Stimulated activated CD8-positive, alpha-beta memory T cell treated with anti-CD3 and anti-CD28 coated beads, Interleukin-12 subunit alpha, Interleukin-12 subunit beta, amount 100 ng/mL, for 24 hours (primary cell): Measurements from ENCODE around the gene BTD.

Experiments
- DNase-seq: peaks from one replicate; pipeline ENCODE4 v3.0.0-alpha.2; 2020; ENCODE audit errors: extremely low read depth

The BTD gene

GRCh38 chr3:15665510-15666150 is 64.1 kb downstream of the BTD start:
- DNase-seq: no peak

- no peak for DNase-seq
Measured at GRCh38 chr3:15666277-15666676, 64.7 kb downstream of the BTD start.

- DNase-seq: no peak
Measured at GRCh38 chr3:15667484-15667883, 65.9 kb downstream of the BTD start.

GRCh38 chr3:15673536-15673935 is 72.0 kb downstream of the BTD start:
- no peak for DNase-seq

GRCh38 chr3:15676259-15676658 is 74.7 kb downstream of the BTD start:
- DNase-seq: no peak

- DNase-seq: no peak
Measured at GRCh38 chr3:15679306-15679705, 77.8 kb downstream of the BTD start.

- DNase-seq: no peak
Measured at GRCh38 chr3:15681668-15682067, 80.1 kb downstream of the BTD start.

- DNase-seq: no peak
Measured at GRCh38 chr3:15682561-15683185, 81.1 kb downstream of the BTD start.

- no peak for DNase-seq
Measured at GRCh38 chr3:15683253-15683652, 81.7 kb downstream of the BTD start.

- no peak for DNase-seq
Measured at GRCh38 chr3:15685927-15686326, 84.4 kb downstream of the BTD start.

- no peak for DNase-seq
Measured at GRCh38 chr3:15690230-15690629, 88.7 kb downstream of the BTD start.

- no peak for DNase-seq
Measured at GRCh38 chr3:15690748-15691147, 89.2 kb downstream of the BTD start.

GRCh38 chr3:15693355-15693754 is 91.8 kb downstream of the BTD start:
- DNase-seq: no peak

GRCh38 chr3:15694628-15695027 is 93.1 kb downstream of the BTD start:
- DNase-seq: no peak
